ENCODE measurements around the gene AGTPBP1.
"Not testable (repeated sequence)": the region's sequence is repeated elsewhere in the genome, so short reads cannot be mapped to it uniquely, and the experiment has no call there.

AGTPBP1 gene

DNA sequence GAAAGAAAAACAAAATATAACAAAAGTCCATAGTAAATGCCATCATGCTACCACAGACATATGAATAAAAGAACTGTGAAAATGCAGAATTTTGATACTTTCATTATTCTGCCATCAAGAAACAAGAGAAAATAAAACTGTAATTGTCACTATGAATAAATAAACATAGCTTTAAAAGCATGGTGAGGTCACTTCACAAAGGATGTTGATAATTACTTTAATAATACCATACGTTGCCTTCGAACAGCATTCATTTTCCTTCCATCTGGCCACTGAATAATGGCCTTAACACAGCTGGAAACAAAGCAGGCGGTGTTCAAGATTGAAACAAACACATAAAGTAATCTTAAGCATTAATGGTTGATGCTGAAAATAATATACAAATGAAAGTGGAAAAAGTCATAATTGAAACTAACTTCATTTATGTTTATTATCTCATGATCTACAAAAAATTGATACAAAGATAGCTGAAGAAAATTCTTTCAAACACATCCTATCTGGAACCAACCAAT is 102.0 kb downstream of the AGTPBP1 start:
- no peak for DNase-seq (ENCODE audit: low read depth, low spot score)

DNA sequence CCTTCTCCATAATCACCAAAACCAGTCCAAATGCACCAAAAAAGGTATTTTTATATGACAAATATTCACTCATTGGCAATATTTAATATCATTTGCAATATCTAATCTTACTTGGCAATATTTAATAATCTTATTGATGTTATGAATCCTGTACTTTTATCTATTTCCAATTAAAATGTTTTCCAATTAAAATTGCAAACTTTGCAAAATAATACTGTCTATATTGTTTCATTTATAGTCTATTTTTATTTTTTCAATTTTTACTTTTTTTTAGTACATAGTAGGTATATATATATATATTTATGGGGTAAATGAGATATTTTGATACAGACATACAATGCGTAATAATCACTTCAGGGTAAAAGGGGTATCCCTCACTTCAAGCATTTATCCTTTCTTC is 109.9 kb downstream of the AGTPBP1 start:
- no peak for DNase-seq (ENCODE audit: low read depth, low spot score)

GRCh38 chr9:85630676-85631075 is 111.1 kb downstream of the AGTPBP1 start:
- DNase-seq (ENCODE audit: low read depth, low spot score) = no peak

DNA sequence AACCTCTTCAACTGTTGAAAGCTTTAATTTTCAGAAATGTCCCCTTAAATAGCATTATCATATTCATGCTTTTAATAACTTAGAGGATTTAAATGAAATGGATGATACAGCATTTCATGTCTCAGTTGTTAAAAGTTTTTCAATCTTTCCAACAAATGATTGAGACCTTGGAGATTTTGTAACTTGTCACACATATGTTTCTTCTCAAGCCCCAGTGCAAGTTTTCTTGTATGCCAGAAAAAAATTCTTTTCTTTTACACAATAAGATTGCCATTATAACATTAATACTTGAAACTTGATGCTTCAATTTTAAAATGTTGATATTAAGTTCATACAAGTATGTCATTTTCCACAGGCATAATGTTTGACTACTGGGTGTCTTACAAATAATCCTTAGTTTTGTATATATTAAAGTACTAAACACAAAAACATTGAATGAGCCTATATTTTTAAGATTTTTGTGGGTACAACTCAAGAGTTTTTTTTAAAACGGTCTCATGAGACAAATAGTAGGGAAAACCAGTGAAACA is 124.5 kb downstream of the AGTPBP1 start:
- DNase-seq (ENCODE audit: low read depth, low spot score) = no peak

DNA sequence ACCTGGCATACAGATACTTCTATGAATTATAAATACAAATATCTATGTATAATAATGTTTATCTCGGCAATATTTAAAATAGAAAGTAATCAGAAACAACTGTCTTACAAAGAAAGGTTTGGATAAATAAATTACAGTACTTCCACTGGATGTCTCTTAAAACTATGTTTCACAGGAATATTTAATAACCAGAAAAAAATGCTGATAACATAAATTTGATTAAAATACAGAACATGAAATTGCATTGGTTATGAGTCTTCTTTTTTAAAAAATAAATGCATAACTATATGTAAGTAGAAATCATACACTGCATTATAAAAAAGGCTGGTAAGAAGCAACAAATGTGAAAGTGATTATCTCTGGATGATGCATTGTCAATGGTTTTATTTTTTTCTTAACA is 126.0 kb downstream of the AGTPBP1 start:
- DNase-seq (ENCODE audit: low read depth, low spot score) = no peak

DNA sequence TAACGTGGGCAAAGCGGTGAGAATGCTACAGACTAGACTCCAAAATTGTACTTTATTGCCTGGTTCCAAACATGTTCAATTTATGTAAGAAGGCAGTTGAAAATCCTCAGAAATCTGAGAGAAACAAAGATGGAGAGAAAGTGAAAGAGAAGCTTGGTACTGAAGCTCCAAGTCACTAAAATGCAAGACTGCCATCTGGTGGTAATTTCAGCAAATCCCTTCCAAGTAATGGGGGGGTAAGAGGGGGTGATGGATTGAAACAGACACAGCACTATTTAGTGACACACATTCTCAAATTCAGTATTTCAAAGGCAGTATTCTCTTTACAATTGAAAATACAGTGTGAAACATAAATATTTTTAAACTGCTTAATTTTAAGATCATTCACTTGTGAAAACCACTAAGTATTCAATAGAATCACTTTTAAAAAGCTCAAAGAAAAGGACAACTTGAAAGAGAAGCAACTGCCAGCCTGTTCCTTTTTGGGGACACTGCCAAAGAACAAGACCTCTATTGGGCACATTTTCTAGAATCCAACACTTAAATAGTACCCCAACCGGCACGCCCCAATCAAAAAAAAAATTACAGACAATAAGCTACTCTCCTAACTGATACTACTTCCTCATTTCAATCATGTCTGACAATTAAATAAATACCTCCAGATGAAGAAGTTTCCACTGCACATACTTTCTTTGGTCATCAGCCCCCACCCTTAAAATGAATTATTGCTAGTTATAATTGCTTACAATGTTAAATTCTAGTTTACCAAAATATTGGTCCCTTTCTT is 131.5 kb downstream of the AGTPBP1 start:
- peak; percentile 22 for DNase-seq (ENCODE audit: low read depth, low spot score)

DNA sequence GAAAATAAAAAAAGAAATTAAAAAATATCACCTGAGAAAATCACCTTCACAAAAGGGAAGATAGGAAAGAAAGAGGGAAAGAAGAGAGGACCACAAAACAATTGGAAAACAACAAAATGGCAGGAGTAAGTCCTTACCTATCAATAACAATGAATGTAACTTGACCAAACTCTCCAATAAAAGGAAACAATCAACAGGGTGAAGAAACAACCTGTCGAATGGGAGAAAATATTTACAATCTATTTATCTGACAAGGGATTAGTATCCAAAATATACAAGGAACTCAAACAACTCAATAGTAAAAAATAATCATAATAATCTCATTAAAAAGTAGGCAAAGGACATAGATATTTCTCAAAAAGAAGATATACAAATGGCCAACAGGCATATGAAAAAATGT is 135.8 kb downstream of the AGTPBP1 start:
- DNase-seq (ENCODE audit: low read depth, low spot score) = no peak

DNA sequence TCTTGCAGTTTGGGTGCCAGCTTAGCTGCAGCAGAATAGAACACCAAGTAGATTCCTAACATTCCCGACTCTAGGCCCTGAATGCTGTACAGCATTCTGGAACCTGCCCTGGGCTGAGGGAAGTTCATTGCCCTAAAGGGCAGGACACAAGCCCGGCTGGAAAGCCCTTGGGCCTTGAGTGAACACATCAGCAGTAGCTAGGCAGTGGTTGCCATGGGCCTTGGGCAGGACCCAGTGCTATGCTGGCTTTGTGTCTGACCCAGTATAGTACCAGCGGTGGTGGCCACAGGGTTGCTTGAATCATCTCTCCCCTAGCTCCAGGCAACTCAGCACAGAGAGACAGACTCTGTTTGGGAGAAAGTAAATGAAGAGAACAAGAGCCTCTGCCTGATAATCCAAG is 137.8 kb downstream of the AGTPBP1 start:
- no peak for DNase-seq (ENCODE audit: low read depth, low spot score)

- no peak for DNase-seq (ENCODE audit: low read depth, low spot score)
Measured at GRCh38 chr9:85602742-85603141, 139.0 kb downstream of the AGTPBP1 start.

DNA sequence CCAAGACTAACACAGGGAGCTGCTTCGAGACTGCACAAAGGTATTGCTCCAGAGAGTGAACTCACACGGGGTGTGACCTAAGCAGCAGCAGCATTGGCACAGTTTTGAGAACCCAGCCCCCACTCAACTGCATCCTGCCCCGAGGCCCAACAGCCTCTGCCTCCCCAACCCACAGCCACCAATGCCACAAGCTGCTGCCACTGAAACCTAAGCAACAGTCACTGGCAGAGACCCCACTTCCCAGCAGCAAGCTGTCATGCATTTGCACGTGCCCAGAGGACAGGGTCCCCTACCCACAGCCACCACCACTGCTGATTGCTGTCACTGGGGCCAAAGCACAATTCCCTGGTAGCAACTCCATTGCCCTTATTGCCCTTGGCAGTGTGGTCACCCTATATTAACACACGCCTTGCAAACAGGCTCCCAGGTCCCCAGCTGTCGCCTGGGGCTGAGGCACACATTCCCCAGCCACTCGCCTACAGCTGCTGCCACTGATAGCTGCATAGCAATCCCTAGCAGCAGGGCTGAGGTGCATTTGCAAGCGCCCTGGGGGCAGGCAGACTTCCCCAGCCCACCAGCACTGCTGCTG is 141.0 kb downstream of the AGTPBP1 start:
- no peak for DNase-seq (ENCODE audit: low read depth, low spot score)

- no peak for DNase-seq (ENCODE audit: low read depth, low spot score)
Measured at GRCh38 chr9:85599540-85600105, 142.1 kb downstream of the AGTPBP1 start.

GRCh38 chr9:85594316-85594715 is 147.4 kb downstream of the AGTPBP1 start:
- DNase-seq (ENCODE audit: low read depth, low spot score) = no peak

DNA sequence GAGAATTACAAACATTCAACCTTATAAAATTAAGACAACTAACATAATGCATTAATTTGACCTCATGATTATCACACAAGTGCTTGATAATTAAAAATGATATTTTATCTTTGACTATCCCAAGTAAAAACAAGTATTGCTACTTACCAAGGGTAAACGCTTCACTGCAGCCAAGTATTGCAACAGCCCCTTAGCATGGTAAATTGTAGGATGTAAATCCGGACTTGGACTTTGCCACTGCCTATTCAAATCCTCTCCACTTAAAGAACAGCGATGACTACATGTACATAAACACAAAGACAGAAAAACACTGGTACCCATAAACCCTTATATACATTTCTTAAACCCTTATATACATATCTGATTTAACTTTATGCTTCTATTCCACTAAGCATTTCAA is 155.1 kb downstream of the AGTPBP1 start:
- DNase-seq (ENCODE audit: low read depth, low spot score) = no peak

DNA sequence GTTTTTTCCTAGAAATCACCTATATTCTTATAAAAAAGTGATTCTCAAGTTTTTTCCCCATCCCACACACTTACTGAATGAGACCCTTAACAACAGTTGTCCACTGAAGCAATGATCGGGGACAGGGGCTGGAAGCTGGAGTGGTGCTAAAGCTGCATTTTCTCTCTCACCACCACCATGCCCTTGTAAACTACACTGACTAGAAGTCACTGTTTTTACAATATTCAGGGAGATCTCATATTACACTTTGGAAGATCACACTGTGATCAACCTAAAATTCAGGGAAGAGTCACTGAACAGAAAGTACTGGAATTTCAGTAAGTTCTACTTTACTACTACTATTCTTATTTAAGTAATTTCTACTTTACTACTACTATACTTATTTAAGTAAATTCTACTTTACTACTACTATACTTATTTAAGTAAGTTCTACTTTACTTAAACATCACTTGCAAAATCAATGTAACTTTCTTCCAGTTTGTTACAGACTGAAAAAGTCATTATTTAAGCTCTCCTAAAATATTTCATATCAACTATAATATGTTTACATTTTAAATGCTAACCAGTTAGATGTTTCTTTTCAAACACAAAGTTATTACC is 164.3 kb downstream of the AGTPBP1 start:
- no peak for DNase-seq (ENCODE audit: low read depth, low spot score)

DNA sequence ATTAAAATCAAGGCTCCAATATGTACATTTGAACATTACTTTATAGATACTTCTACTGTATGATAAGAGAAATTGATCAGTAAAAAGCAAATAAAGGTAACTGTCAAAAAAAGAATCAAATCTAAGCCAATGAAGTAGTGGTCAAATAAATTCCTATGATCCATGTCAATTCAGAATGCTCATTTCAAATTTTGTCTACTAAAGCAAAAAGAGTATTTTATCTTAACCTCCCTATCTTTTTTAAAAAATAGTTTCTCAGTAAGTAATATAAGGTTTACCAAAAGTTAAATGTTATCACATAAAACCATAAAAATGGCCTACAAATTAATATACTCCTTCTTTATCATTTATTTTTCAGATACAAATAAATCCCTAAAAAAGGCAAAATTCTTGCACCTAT is 165.9 kb downstream of the AGTPBP1 start:
- DNase-seq (ENCODE audit: low read depth, low spot score) = no peak

GRCh38 chr9:85573546-85573945 is 168.2 kb downstream of the AGTPBP1 start:
- not testable (repeated sequence) for DNase-seq (ENCODE audit: low read depth, low spot score)

- DNase-seq (ENCODE audit: low read depth, low spot score) = not testable (repeated sequence)
Measured at GRCh38 chr9:85572917-85573316, 168.8 kb downstream of the AGTPBP1 start.

DNA sequence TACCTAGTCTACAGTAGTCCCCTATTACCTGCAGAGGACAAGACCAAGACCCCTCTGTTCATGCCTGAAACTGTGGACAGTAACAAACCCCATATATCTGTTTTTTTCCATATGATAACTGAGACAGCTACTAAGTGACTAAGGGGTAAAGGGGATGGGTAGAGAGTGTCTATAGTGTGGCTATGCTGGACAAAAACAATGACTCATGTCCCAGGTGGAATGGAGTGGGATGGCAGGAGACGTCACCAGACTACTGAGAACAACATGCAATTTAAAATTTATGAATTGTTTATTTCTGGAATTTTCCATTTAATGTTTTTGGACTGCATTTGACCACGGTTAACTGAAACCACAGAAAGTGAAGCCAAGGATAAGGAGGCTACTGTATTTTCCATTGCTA is 171.8 kb downstream of the AGTPBP1 start:
- DNase-seq (ENCODE audit: low read depth, low spot score) = no peak

DNA sequence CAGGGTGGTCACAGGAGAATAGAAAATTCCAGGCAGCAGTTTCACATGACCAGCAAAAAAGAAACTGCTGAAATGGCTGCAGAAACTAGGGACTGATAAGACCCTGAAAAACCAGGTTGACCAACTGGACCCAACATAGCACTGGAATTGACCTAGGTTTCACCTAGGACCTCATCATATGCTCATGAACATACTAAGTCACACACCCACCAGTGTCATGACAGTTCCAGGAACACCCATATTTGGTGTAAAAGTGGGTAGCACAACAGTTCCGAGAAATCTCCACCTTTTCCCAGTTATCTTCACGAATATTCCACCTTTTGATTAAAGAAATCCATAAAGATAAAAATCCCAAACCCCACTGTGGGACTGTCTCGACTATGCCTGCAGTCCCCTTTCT is 182.2 kb downstream of the AGTPBP1 start:
- no peak for DNase-seq (ENCODE audit: low read depth, low spot score)

GRCh38 chr9:85554349-85554748 is 187.4 kb downstream of the AGTPBP1 start:
- no peak for DNase-seq (ENCODE audit: low read depth, low spot score)

DNA sequence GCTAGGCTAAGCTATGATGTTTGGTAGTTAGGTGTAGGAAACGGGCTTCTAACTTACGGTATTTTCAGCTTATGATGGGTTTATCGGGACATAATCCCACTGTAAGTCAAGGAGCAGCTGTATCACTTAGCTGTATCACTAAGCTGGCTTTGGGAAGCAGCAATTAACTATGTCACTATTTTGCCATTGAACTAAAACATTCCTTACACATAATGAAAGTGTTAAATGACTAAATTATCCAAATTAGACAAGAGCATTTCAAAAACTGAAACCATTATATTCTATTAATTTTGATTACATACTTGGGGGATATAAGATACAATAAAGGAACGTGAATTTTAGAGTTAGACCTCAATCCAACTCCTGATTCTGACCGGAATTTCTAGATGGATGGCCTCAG is 188.3 kb downstream of the AGTPBP1 start:
- DNase-seq (ENCODE audit: low read depth, low spot score) = no peak

DNA sequence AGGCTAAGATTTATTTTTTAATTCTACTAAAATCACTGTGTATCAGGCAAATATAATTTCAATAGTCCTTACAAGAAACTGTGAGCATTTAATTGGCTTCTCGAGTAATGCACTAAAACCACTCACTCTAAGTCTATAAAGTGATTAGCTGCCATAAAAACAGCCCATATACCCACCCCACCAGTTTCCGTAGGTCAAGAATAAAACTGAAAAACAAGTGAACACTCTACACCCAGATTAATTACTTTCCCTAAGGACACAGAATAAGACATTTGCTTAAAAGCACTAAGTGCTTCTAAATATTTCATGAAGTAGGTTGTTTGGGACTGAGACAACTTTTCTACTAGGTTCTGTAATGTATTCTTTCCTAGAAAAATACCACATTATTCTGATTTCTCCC is 194.2 kb downstream of the AGTPBP1 start:
- DNase-seq (ENCODE audit: low read depth, low spot score) = no peak
